IMR-90 (cell line): ENCODE data around the gene PRR19. TPM values are rescaled to one million over a fixed set of nuclear protein-coding genes. Genes with fewer than 3 reads are reported as not detected.

Experiments used
- ATAC-seq: fragments of 200-7000 bp; cut with Tn5 transposase; 2 replicates; pipeline ENCODE4 v1.9.1; 2020; ENCODE audit warnings: low read depth, mild to moderate bottlenecking, moderate library complexity
- BruUV-seq: library from RNA; stranded (reverse); fragments of 400-500 nt; replicated peaks from 2 replicates; lab custom pipeline; 2021; lab: Mats Ljungman, UMichigan
- CTCF ChIA-PET: fragments of 300-600 bp; formaldehyde crosslinking; extraction: SDS; loops from one replicate; lab custom pipeline; 2021; ENCODE audit warnings: antibody characterized with exemption; lab: Yijun Ruan, JAX
- POLR2A ChIA-PET: fragments of 300-600 bp; sonication (Branson Sonifier 250); formaldehyde crosslinking; loops from one replicate; lab custom pipeline; 2022; ENCODE audit warnings: antibody characterized with exemption; ENCODE audit not compliant: unreplicated experiment; lab: Charles Lee
- DNase-seq: peaks from one replicate; pipeline ENCODE4 v3.0.0; 2013
- H2AFZ ChIP-seq: replicated peaks from 2 replicates; pipeline ENCODE3; 2013; ENCODE audit warnings: low read length, mild to moderate bottlenecking; ENCODE audit not compliant: poor library complexity
- H2AK5ac ChIP-seq: 2 replicates; pipeline ENCODE4 v1.6.1; 2013; ENCODE audit warnings: low read depth, low read length, inconsistent platforms
- H2AK9ac ChIP-seq: replicated peaks from 2 replicates; pipeline ENCODE3; 2013; ENCODE audit warnings: mild to moderate bottlenecking, low read depth, low read length, moderate library complexity; ENCODE audit not compliant: poor library complexity
- H2BK120ac ChIP-seq: 2 replicates; pipeline ENCODE4 v1.6.1; 2013; ENCODE audit warnings: low read depth, low read length, inconsistent platforms
- H2BK15ac ChIP-seq: 3 replicates; pipeline ENCODE4 v1.6.1; 2013; ENCODE audit warnings: low read depth, low read length, inconsistent platforms
- H2BK20ac ChIP-seq: 2 replicates; pipeline ENCODE4 v1.6.1; 2013; ENCODE audit warnings: low read depth, mild to moderate bottlenecking, inconsistent platforms, low read length, moderate library complexity
- H2BK5ac ChIP-seq: 2 replicates; pipeline ENCODE4 v1.6.1; 2013; ENCODE audit warnings: mild to moderate bottlenecking, low read depth, low read length, inconsistent platforms; ENCODE audit not compliant: poor library complexity, severe bottlenecking
- H3K14ac ChIP-seq: replicated peaks from 2 replicates; pipeline ENCODE4 v1.6.1; 2013; ENCODE audit warnings: low read depth, low read length, inconsistent platforms
- H3K18ac ChIP-seq: 2 replicates; pipeline ENCODE4 v1.6.1; 2013; ENCODE audit warnings: low read depth, low read length, control low read depth
- H3K23ac ChIP-seq: 2 replicates; pipeline ENCODE4 v1.6.1; 2013; ENCODE audit warnings: low read depth, low read length, inconsistent platforms
- H3K27ac ChIP-seq: 2 replicates; pipeline ENCODE4 v1.5.1; 2013; ENCODE audit warnings: mild to moderate bottlenecking, control low read depth, low read length; ENCODE audit not compliant: insufficient read depth
- H3K27me3 ChIP-seq: 2 replicates; pipeline ENCODE4 v1.6.1; 2013; ENCODE audit warnings: low read length; ENCODE audit not compliant: control insufficient read depth, insufficient read depth
- H3K36me3 ChIP-seq: 2 replicates; pipeline ENCODE4 v1.6.1; 2013; ENCODE audit warnings: low read length, mixed read lengths; ENCODE audit not compliant: control insufficient read depth, insufficient read depth
- H3K4ac ChIP-seq: 2 replicates; pipeline ENCODE4 v1.6.1; 2013; ENCODE audit warnings: low read depth, low read length, inconsistent platforms
- H3K4me1 ChIP-seq: 2 replicates; pipeline ENCODE4 v1.6.1; 2013; ENCODE audit warnings: low read length, mixed read lengths; ENCODE audit not compliant: control insufficient read depth, insufficient read depth
- H3K4me2 ChIP-seq: 2 replicates; pipeline ENCODE4 v1.6.1; 2013; ENCODE audit warnings: low read depth, mild to moderate bottlenecking, control low read depth, low read length, moderate library complexity
- H3K4me3 ChIP-seq: 2 replicates; pipeline ENCODE4 v1.5.1; 2013; ENCODE audit warnings: low read depth, mild to moderate bottlenecking, control low read depth, low read length, moderate library complexity; ENCODE audit not compliant: insufficient read depth
- H3K56ac ChIP-seq: 2 replicates; pipeline ENCODE4 v1.6.1; 2013; ENCODE audit warnings: low read length, inconsistent platforms; ENCODE audit not compliant: insufficient read depth; ENCODE audit errors: extremely low read depth
- H3K79me1 ChIP-seq, 2 experiments: 2 replicates each; pipeline ENCODE4 v1.6.1; 2013; ENCODE audit warnings: low read length in 2 of 2, inconsistent platforms in 1 of 2, low read depth in 1 of 2
- H3K9ac ChIP-seq: 2 replicates; pipeline ENCODE4 v1.6.1; 2013; ENCODE audit warnings: low read depth, low read length, control low read depth
- H3K9me1 ChIP-seq: 2 replicates; pipeline ENCODE4 v1.6.1; 2013; ENCODE audit warnings: low read length, inconsistent platforms; ENCODE audit not compliant: insufficient read depth
- H3K9me3 ChIP-seq: 2 replicates; pipeline ENCODE4 v1.6.1; 2013; ENCODE audit warnings: low read length; ENCODE audit not compliant: control insufficient read depth, insufficient read depth
- H4K20me1 ChIP-seq: 2 replicates; pipeline ENCODE4 v1.6.1; 2013; ENCODE audit warnings: low read length, inconsistent platforms; ENCODE audit not compliant: insufficient read depth
- H4K5ac ChIP-seq: 2 replicates; pipeline ENCODE4 v1.6.1; 2013; ENCODE audit warnings: mild to moderate bottlenecking, low read depth, low read length, control low read depth
- H4K8ac ChIP-seq, 2 experiments: 2 replicates each; pipeline ENCODE4 v1.6.1; 2013; ENCODE audit warnings: low read depth in 2 of 2, low read length in 2 of 2, control low read depth in 1 of 2, inconsistent platforms in 1 of 2
- H4K91ac ChIP-seq: 2 replicates; pipeline ENCODE4 v1.6.1; 2013; ENCODE audit warnings: low read depth, low read length, inconsistent platforms; ENCODE audit not compliant: insufficient read depth
- CHD1 ChIP-seq: IDR thresholded peaks from 2 replicates; pipeline ENCODE4 v1.6.1; 2012; ENCODE audit warnings: low read depth, low read length, improper control_type of control experiment
- MAZ ChIP-seq: IDR thresholded peaks from 2 replicates; pipeline ENCODE4 v1.6.1; 2012; ENCODE audit warnings: low read depth, mild to moderate bottlenecking, low read length, improper control_type of control experiment, moderate library complexity, borderline replicate concordance
- MXI1 ChIP-seq: IDR thresholded peaks from 2 replicates; pipeline ENCODE4 v1.6.1; 2012; ENCODE audit warnings: low read depth, mild to moderate bottlenecking, low read length, moderate library complexity, borderline replicate concordance
- SMC3 ChIP-seq: fragments of 150-350 bp; IDR thresholded peaks from 2 replicates; pipeline ENCODE4 v1.6.1; 2016; ENCODE audit warnings: low read depth, mild to moderate bottlenecking, antibody characterized with exemption, low read length, moderate library complexity
- WGBS, 2 experiments: methylation state at CpG; one replicate each; pipeline versions ENCODE4 v1.1.5 to v1.1.7; 2013; ENCODE audit warnings: missing lambda C conversion rate in 2 of 2; ENCODE audit not compliant: insufficient read length in 1 of 2; ENCODE audit errors: extremely low coverage in 2 of 2; 5-methylcytosine and 5-hydroxymethylcytosine counted together
- dilution Hi-C: fragments of 300-500 bp; cut with HindIII; formaldehyde crosslinking; loops from one replicate; pipeline ENCODE4 v1.14.3; 2018; ENCODE audit warnings: low sequenced_read_pairs; ENCODE audit not compliant: unreplicated experiment
- in situ Hi-C: fragments of 300-500 bp; cut with MboI; formaldehyde crosslinking; loops from 3 replicates; pipeline ENCODE4 v1.14.3; 2019; ENCODE audit warnings: low sequenced_read_pairs, inconsistent platforms, mixed read lengths
- intact Hi-C: fragments of 100-400 bp; cut with micrococcal nuclease; formaldehyde crosslinking; loops from 2 replicates; pipeline ENCODE4 v1.10.0; 2022
- polyA plus RNA-seq, 3 experiments: library from polyadenylated mRNA; depleted of rRNA; stranded (reverse); fragments of >200 nt; gene quantifications; 2 replicates each; pipeline ENCODE4 v1.2.3, GENCODE V29; 2012; ENCODE audit warnings: low replicate concordance in 1 of 3
- total RNA-seq: library from RNA; depleted of rRNA; stranded (reverse); fragments of >200 nt; gene quantifications from 2 replicates; pipeline ENCODE4 v1.2.3, GENCODE V29; 2012
- TF ChIP-seq, protein P1 (sequence below): conservative IDR thresholded peaks from 2 replicates; pipeline ENCODE4 v1.5.1; 2012; ENCODE audit warnings: mild to moderate bottlenecking, low read depth, low read length, improper control_type of control experiment
- TF ChIP-seq, protein P2 (sequence below): fragments of 150-350 bp; IDR thresholded peaks from 2 replicates; pipeline ENCODE4 v1.6.1; 2017; ENCODE audit warnings: mild to moderate bottlenecking, antibody characterized with exemption, low read length, low read depth

PRR19 gene
- total and polyA plus RNA-seq, 2 of the 4 experiments (the other 2 are of a cell fraction), result 0.36 to 1.6 TPM

GRCh38 chr19:42254089-42254849 is 47.7 kb upstream of the PRR19 start:
- peak overlapping the region; percentile 71 for H4K91ac ChIP-seq
- peaks cover 6 to 37% of the 10 kb centered on the region in 2 experiments for H3K79me1 ChIP-seq
- H2BK120ac ChIP-seq, result peak overlapping the region; percentile 63; the same call in 1 of the 2 replicates
- no peak overlapping the region for H2BK20ac ChIP-seq
- no peaks in the 10 kb centered on the region for H3K9me3 ChIP-seq
- no peaks in the 10 kb centered on the region for H3K27me3 ChIP-seq
- in situ Hi-C loops (no loop called here), intact Hi-C loops (loop anchor here (2.0 kb wide), 1 partner anchor 27 kb away; no protein-coding TSS in a partner anchor), dilution Hi-C loops (no loop called here)
- peak overlapping the region; percentile 74 for H2AFZ ChIP-seq
- peak overlapping the region; percentile 92 for H3K18ac ChIP-seq
- H4K8ac ChIP-seq, result peak overlapping the region; percentile 59 to 75; a peak in 2 of 4 replicates
- peak overlapping the region; percentile 99 for H3K4me3 ChIP-seq
- H3K23ac ChIP-seq, result peak overlapping the region; percentile 91
- peak overlapping the region; percentile 98 for H3K9ac ChIP-seq
- peaks cover 19% of the 10 kb centered on the region for H3K4me1 ChIP-seq
- H3K36me3 ChIP-seq, result peaks cover 8% of the 10 kb centered on the region
- DNase-seq (peak; percentile 32), ATAC-seq (peak; percentile 28)
- ChIA-PET POLR2A (no interaction called here), CTCF (no interaction called here)
- peak overlapping the region; percentile 92 for H2BK5ac ChIP-seq
- peak overlapping the region; percentile 58 for H2AK5ac ChIP-seq
- H2BK15ac ChIP-seq, result no peak overlapping the region
- peaks cover 40% of the 10 kb centered on the region for H4K20me1 ChIP-seq
- H3K4ac ChIP-seq, result peak overlapping the region; percentile 83
- peak overlapping the region; percentile 53 for H3K4me2 ChIP-seq
- peak overlapping the region; percentile 73; the same call in 1 of the 2 replicates for H3K56ac ChIP-seq
- H3K14ac ChIP-seq, result peak overlapping the region; percentile 81
- H4K5ac ChIP-seq, result peak overlapping the region; percentile 72
- WGBS, 2 experiments, result 0% methylated on average over 6 of the region's 70 CpGs; no CpG with 5 or more reads in 1 of the 2 experiments
- peak overlapping the region; percentile 100 for H3K27ac ChIP-seq
- peak; percentile 73 for TF ChIP-seq MAZ
- TF ChIP-seq CHD1, result peak; percentile 48; the same call in 1 of the 2 replicates
- TF ChIP-seq SMC3, result no peak
- no peak; the same call in 1 of the 2 replicates for TF ChIP-seq MXI1
- TF ChIP-seq, protein P1, sequence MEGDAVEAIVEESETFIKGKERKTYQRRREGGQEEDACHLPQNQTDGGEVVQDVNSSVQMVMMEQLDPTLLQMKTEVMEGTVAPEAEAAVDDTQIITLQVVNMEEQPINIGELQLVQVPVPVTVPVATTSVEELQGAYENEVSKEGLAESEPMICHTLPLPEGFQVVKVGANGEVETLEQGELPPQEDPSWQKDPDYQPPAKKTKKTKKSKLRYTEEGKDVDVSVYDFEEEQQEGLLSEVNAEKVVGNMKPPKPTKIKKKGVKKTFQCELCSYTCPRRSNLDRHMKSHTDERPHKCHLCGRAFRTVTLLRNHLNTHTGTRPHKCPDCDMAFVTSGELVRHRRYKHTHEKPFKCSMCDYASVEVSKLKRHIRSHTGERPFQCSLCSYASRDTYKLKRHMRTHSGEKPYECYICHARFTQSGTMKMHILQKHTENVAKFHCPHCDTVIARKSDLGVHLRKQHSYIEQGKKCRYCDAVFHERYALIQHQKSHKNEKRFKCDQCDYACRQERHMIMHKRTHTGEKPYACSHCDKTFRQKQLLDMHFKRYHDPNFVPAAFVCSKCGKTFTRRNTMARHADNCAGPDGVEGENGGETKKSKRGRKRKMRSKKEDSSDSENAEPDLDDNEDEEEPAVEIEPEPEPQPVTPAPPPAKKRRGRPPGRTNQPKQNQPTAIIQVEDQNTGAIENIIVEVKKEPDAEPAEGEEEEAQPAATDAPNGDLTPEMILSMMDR, result no peak
- TF ChIP-seq, protein P2, sequence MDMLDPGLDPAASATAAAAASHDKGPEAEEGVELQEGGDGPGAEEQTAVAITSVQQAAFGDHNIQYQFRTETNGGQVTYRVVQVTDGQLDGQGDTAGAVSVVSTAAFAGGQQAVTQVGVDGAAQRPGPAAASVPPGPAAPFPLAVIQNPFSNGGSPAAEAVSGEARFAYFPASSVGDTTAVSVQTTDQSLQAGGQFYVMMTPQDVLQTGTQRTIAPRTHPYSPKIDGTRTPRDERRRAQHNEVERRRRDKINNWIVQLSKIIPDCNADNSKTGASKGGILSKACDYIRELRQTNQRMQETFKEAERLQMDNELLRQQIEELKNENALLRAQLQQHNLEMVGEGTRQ, result no peak
- H3K9me1 ChIP-seq, result peaks cover 7% of the 10 kb centered on the region; the same call in 1 of the 2 replicates
- peak overlapping the region; percentile 91 for H2AK9ac ChIP-seq
- BruUV-seq, result no TSS peak
